ENCODE data around the gene THAP10. TPM values are rescaled to one million over a fixed set of nuclear protein-coding genes. Genes with fewer than 3 reads are reported as not detected.

THAP10 gene
- total RNA-seq, 1 experiment from 2014 or later, result 1.9 TPM

- no TSS peak for BruUV-seq (replicated peaks)
- Mint-ChIP-seq H3K27me3 (ENCODE audit: insufficient read depth, unreplicated experiment) (peaks cover 2% of the 10 kb centered on the region), H3K4me1 (ENCODE audit: low read depth, unreplicated experiment) (peaks cover 12% of the 10 kb centered on the region), H3K27ac (ENCODE audit: unreplicated experiment) (no peak overlapping the region), H3K36me3 (ENCODE audit: insufficient read depth, unreplicated experiment) (no peaks in the 10 kb centered on the region), H3K9me3 (ENCODE audit: unreplicated experiment) (no peaks in the 10 kb centered on the region), H3K4me3 (ENCODE audit: unreplicated experiment) (no peak overlapping the region)
- TF ChIP-seq, protein P1, sequence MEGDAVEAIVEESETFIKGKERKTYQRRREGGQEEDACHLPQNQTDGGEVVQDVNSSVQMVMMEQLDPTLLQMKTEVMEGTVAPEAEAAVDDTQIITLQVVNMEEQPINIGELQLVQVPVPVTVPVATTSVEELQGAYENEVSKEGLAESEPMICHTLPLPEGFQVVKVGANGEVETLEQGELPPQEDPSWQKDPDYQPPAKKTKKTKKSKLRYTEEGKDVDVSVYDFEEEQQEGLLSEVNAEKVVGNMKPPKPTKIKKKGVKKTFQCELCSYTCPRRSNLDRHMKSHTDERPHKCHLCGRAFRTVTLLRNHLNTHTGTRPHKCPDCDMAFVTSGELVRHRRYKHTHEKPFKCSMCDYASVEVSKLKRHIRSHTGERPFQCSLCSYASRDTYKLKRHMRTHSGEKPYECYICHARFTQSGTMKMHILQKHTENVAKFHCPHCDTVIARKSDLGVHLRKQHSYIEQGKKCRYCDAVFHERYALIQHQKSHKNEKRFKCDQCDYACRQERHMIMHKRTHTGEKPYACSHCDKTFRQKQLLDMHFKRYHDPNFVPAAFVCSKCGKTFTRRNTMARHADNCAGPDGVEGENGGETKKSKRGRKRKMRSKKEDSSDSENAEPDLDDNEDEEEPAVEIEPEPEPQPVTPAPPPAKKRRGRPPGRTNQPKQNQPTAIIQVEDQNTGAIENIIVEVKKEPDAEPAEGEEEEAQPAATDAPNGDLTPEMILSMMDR (IDR thresholded peaks at IDR 0.05; ENCODE audit: insufficient read depth in 1 of 2, low read depth in 1 of 2, low read length in 1 of 2, severe bottlenecking in 1 of 2, unreplicated experiment in 1 of 2), result no peak
- POLR2A ChIA-PET, result no interaction called here
- H3K4me3 ChIP-seq (ENCODE audit: low read depth, low read length), result no peak overlapping the region
- CTCF ChIA-PET, result no interaction called here
- no peak for DNase-seq
- no peaks in the 10 kb centered on the region for H3K27me3 ChIP-seq (replicated peaks; ENCODE audit: control insufficient read depth, insufficient read depth, low read length)
- no peaks in the 10 kb centered on the region for H3K9me3 ChIP-seq
- H3K36me3 ChIP-seq (ENCODE audit: control insufficient read depth, insufficient read depth, low read length), result no peaks in the 10 kb centered on the region
- intact Hi-C loops (cut with micrococcal nuclease; ENCODE audit: unreplicated experiment), result no loop called here
- peaks cover 13% of the 10 kb centered on the region for H3K4me1 ChIP-seq
Observed at GRCh38 chr15:70870051-70870450, 22.2 kb downstream of the THAP10 start.

GRCh38 chr15:70869346-70869745 is 22.9 kb downstream of the THAP10 start:
- peaks cover 5% of the 10 kb centered on the region for H3K4me1 Mint-ChIP-seq (ENCODE audit: low read depth, unreplicated experiment)
- Histone ChIP-seq H3K27me3 (replicated peaks; ENCODE audit: control insufficient read depth, insufficient read depth, low read length) (no peaks in the 10 kb centered on the region), H3K4me1 (peaks cover 6% of the 10 kb centered on the region), H3K9me3 (no peaks in the 10 kb centered on the region), H3K4me3 (ENCODE audit: low read depth, low read length) (no peak overlapping the region), H3K36me3 (ENCODE audit: control insufficient read depth, insufficient read depth, low read length) (no peaks in the 10 kb centered on the region)
- no peak overlapping the region for H3K4me3 Mint-ChIP-seq (ENCODE audit: unreplicated experiment)
- H3K9me3 Mint-ChIP-seq (ENCODE audit: unreplicated experiment), result no peaks in the 10 kb centered on the region
- peaks cover 2% of the 10 kb centered on the region for H3K27me3 Mint-ChIP-seq (ENCODE audit: insufficient read depth, unreplicated experiment)
- ChIA-PET CTCF (no interaction called here), POLR2A (no interaction called here)
- intact Hi-C loops (cut with micrococcal nuclease; ENCODE audit: unreplicated experiment), result no loop called here
- no peak overlapping the region for H3K27ac Mint-ChIP-seq (ENCODE audit: unreplicated experiment)
- no TSS peak for BruUV-seq (replicated peaks)
- H3K36me3 Mint-ChIP-seq (ENCODE audit: insufficient read depth, unreplicated experiment), result no peaks in the 10 kb centered on the region
- TF ChIP-seq, protein P1 (IDR thresholded peaks at IDR 0.05; ENCODE audit: insufficient read depth in 1 of 2, low read depth in 1 of 2, low read length in 1 of 2, severe bottlenecking in 1 of 2, unreplicated experiment in 1 of 2), result no peak
- no peak for DNase-seq

DNA sequence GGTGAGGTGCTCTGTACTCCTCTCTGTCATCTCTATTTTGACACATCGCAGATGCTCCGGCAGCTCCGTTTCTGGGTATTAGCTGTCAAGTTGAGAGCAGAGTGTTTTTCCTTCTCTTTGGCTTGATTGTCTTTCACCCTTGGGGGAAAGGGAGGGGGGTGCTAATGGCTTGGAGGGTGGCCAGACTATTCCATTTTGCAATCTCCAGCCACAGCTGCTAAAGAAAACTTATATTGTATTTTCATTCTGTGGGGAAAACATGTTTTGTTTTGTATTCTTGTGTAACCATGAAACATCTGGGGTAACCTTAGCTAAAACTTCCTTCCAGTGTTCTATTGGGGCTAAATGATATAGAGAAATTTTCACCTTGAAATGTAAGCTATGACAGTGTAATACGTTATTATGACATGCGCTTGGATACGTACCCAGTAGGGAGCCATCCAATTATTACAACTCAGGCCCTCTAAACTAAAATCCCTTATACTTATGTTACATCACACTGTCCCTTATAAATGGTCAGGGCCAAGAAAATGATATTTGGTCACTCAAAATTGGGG is 24.2 kb downstream of the THAP10 start:
- TF ChIP-seq, protein P1 (IDR thresholded peaks at IDR 0.05; ENCODE audit: insufficient read depth in 1 of 2, low read depth in 1 of 2, low read length in 1 of 2, severe bottlenecking in 1 of 2, unreplicated experiment in 1 of 2), result no peak
- POLR2A ChIA-PET, result no interaction called here
- no TSS peak for BruUV-seq (replicated peaks)
- Mint-ChIP-seq H3K36me3 (ENCODE audit: insufficient read depth, unreplicated experiment) (no peaks in the 10 kb centered on the region), H3K27ac (ENCODE audit: unreplicated experiment) (no peak overlapping the region), H3K4me1 (ENCODE audit: low read depth, unreplicated experiment) (no peaks in the 10 kb centered on the region), H3K27me3 (ENCODE audit: insufficient read depth, unreplicated experiment) (peaks cover 2% of the 10 kb centered on the region), H3K9me3 (ENCODE audit: unreplicated experiment) (no peaks in the 10 kb centered on the region), H3K4me3 (ENCODE audit: unreplicated experiment) (no peak overlapping the region)
- intact Hi-C loops (cut with micrococcal nuclease; ENCODE audit: unreplicated experiment), result no loop called here
- no peak for DNase-seq
- no peaks in the 10 kb centered on the region for H3K4me1 ChIP-seq
- no peaks in the 10 kb centered on the region for H3K36me3 ChIP-seq (ENCODE audit: control insufficient read depth, insufficient read depth, low read length)
- H3K27me3 ChIP-seq (replicated peaks; ENCODE audit: control insufficient read depth, insufficient read depth, low read length), result no peaks in the 10 kb centered on the region
- CTCF ChIA-PET, result no interaction called here
- H3K9me3 ChIP-seq, result no peaks in the 10 kb centered on the region
- H3K4me3 ChIP-seq (ENCODE audit: low read depth, low read length), result no peak overlapping the region

Measured in Caco-2 (cell line).